Liver (tissue), 2 donors: ENCODE data around the gene CDC23.

Experiments used
- GABPA ChIP-seq, 2 donors: IDR thresholded peaks in 1 of 2; conservative IDR thresholded peaks in 1 of 2; 2 replicates each; pipeline ENCODE4 v1.6.1; 2016; ENCODE audit warnings: antibody characterized with exemption in 2 of 2, mild to moderate bottlenecking in 1 of 2, moderate library complexity in 1 of 2
- HNF4A ChIP-seq, 2 donors: conservative IDR thresholded peaks; 2 replicates each; pipeline ENCODE4 v1.6.1; 2016; ENCODE audit warnings: antibody characterized with exemption in 2 of 2, mild to moderate bottlenecking in 2 of 2
- JUND ChIP-seq, 2 donors: IDR thresholded peaks; 2 replicates each; pipeline ENCODE4 v1.6.1; 2016; ENCODE audit warnings: antibody characterized with exemption in 2 of 2
- NR2F2 ChIP-seq: IDR thresholded peaks from 2 replicates; pipeline ENCODE4 v1.6.1; 2016; ENCODE audit warnings: antibody characterized with exemption
- YY1 ChIP-seq: IDR thresholded peaks from 2 replicates; pipeline ENCODE4 v1.6.1; 2016; ENCODE audit warnings: antibody characterized with exemption, mild to moderate bottlenecking
- TF ChIP-seq, protein P1 (sequence below): IDR thresholded peaks from 2 replicates; pipeline ENCODE4 v1.6.1; 2016; ENCODE audit warnings: antibody characterized with exemption
- donor health status: healthy.

DNA sequence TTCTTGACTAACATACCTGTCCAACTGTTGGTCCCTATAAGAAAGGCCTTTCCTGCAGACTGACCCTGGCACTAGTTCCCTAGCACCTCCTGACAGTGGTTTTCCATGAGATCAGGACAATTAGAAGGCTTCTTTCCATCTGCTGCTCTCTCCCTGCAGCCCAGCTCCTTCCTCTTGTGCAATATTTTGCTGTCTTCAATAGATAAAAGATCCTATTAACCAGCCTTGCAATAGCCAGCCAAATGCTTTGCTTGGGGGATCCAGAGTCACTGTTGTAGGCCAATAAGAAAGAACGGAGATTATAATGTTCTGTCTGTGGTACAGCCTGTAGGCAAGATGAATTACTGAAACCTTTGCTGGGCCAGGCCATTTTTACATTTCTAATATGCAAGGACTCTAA, 55.5 kb downstream of the CDC23 start:
- TF ChIP-seq GABPA (IDR thresholded peaks at IDR 0.05 in 1 of 2, conservative IDR thresholded peaks at IDR 0.05 in 1 of 2) (no peak), NR2F2 (no peak), HNF4A (conservative IDR thresholded peaks at IDR 0.05) (no peak), YY1 (no peak), JUND (IDR thresholded peaks at IDR 0.05) (no peak)
- TF ChIP-seq, protein P1, sequence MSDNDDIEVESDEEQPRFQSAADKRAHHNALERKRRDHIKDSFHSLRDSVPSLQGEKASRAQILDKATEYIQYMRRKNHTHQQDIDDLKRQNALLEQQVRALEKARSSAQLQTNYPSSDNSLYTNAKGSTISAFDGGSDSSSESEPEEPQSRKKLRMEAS, result no peak
